Esophagus squamous epithelium (tissue), 5 donors: Measurements from ENCODE around the gene CNNM2. TPM values are rescaled to one million over a fixed set of nuclear protein-coding genes. Genes with fewer than 3 reads are reported as not detected.

Source experiments
- DNase-seq: peaks from one replicate; lab custom pipeline; 2025; lab: John Stamatoyannopoulos, UW
- H3K27ac ChIP-seq, 4 donors: fragments of 200-600 bp; sonication (generic); one replicate each; pipeline ENCODE4 v1.5.1; 2016 to 2019; ENCODE audit warnings: mild to moderate bottlenecking in 1 of 4
- H3K27me3 ChIP-seq, 4 donors: fragments of 200-600 bp; sonication (generic); 1 replicate in 3 of 4; 2 replicates in 1 of 4; pipeline versions ENCODE4 v1.5.1 to v1.6.0; 2017 to 2021; ENCODE audit warnings: antibody characterized with exemption in 1 of 4
- H3K36me3 ChIP-seq, 3 donors: fragments of 200-600 bp; sonication (generic); one replicate each; pipeline ENCODE4 v1.5.1; 2016 to 2019
- H3K4me1 ChIP-seq, 3 donors: fragments of 200-600 bp; sonication (generic); one replicate each; pipeline ENCODE4 v1.5.1; 2017 to 2019
- H3K4me3 ChIP-seq, 4 donors: fragments of 200-600 bp; sonication (generic); 1 replicate in 3 of 4; 2 replicates in 1 of 4; pipeline ENCODE4 v1.5.1; 2016 to 2019; ENCODE audit warnings: mild to moderate bottlenecking in 2 of 4, moderate library complexity in 1 of 4
- H3K9me3 ChIP-seq, 3 donors: fragments of 200-600 bp; sonication (generic); one replicate each; pipeline ENCODE4 v1.5.1; 2016 to 2019
- POLR2A ChIP-seq, 4 donors: fragments of 450-650 bp; IDR thresholded peaks; one replicate each; pipeline ENCODE4 v1.6.1; 2017; ENCODE audit warnings: antibody characterized with exemption in 4 of 4, mild to moderate bottlenecking in 4 of 4, moderate library complexity in 3 of 4
- WGBS, 2 donors: methylation state at CpG; one replicate each; pipeline ENCODE4 v1.1.5; 2018; 5-methylcytosine and 5-hydroxymethylcytosine counted together
- intact Hi-C: fragments of 100-400 bp; cut with DNase I; formaldehyde crosslinking; loops from one replicate; pipeline ENCODE4 v1.15.0; 2022
- total RNA-seq, 4 donors: library from RNA; depleted of rRNA; stranded (reverse); fragments of >200 nt; gene quantifications; one replicate each; pipeline ENCODE4 v1.1.0, GENCODE V29; 2016
- TF ChIP-seq, protein P1 (sequence below), 6 experiments: fragments of 450-650 bp in 4 of 6; fragments of 200-600 bp in 2 of 6; sonication (generic) in 2 of 6; IDR thresholded peaks; one replicate each; pipeline ENCODE4 v1.5.1; 2016 to 2019; ENCODE audit warnings: antibody characterized with exemption in 6 of 6, mild to moderate bottlenecking in 4 of 6, moderate library complexity in 4 of 6
- donor health status: DM: yes; HTN: yes; CAD: no.

CNNM2 gene
- total RNA-seq, 4 donors from 2014 or later, result 2.2 to 3.6 (median 2.6) TPM

DNA sequence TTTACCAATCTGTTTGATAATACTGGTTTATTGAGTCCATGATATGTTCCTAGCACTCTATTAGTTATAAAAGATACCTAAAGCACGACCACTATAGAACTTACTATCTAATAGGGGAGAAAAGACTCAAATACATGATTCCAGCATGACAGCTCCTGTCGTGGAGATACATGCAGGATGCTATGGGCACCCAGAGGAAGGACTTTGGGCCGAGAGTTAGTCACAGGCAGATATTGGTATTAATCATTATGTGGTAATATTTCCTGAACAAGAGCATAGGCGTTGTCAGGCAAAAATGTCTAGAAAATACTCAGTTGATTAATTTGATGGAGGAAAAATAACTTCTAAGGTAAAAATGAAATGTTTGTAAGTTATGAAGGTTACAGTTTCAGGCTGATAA is 31.8 kb downstream of the CNNM2 start:
- intact Hi-C loops, result no loop called here
- 66 to 80% methylated on average over 4 of the region's 4 CpGs for WGBS, 2 donors
- Histone ChIP-seq H3K27me3 (no peaks in the 10 kb centered on the region), H3K36me3 (no peaks in the 10 kb centered on the region), H3K4me1 (no peaks in the 10 kb centered on the region), H3K4me3 (no peak overlapping the region), H3K27ac (no peak overlapping the region), H3K9me3 (no peaks in the 10 kb centered on the region)
- TF ChIP-seq POLR2A (IDR thresholded peaks at IDR 0.05), result no peak
- TF ChIP-seq, protein P1, sequence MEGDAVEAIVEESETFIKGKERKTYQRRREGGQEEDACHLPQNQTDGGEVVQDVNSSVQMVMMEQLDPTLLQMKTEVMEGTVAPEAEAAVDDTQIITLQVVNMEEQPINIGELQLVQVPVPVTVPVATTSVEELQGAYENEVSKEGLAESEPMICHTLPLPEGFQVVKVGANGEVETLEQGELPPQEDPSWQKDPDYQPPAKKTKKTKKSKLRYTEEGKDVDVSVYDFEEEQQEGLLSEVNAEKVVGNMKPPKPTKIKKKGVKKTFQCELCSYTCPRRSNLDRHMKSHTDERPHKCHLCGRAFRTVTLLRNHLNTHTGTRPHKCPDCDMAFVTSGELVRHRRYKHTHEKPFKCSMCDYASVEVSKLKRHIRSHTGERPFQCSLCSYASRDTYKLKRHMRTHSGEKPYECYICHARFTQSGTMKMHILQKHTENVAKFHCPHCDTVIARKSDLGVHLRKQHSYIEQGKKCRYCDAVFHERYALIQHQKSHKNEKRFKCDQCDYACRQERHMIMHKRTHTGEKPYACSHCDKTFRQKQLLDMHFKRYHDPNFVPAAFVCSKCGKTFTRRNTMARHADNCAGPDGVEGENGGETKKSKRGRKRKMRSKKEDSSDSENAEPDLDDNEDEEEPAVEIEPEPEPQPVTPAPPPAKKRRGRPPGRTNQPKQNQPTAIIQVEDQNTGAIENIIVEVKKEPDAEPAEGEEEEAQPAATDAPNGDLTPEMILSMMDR (IDR thresholded peaks at IDR 0.05), result no peak
- no peak for DNase-seq

DNA sequence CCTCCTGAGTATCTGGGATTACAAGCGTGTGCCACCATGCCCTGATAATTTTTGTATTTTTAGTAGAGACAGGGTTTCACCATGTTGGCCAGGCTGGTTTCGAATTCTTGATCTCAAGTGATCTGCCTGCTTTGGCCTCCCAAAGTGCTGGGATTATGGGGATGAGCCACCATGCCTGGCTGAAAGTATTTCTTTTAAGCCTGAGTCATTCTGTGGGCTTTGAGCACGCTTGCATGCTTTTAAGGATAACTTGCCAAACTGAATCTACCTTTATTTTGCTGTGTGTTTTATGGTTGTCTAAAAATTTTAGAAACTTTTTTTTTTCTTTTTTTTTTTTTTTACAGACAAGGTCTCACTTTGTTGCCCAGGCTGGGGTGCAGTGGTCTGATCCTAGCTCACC is 33.2 kb downstream of the CNNM2 start:
- 79 to 90% methylated on average over 3 of the region's 3 CpGs for WGBS, 2 donors
- Histone ChIP-seq H3K4me1 (no peaks in the 10 kb centered on the region), H3K4me3 (no peak overlapping the region), H3K36me3 (no peaks in the 10 kb centered on the region), H3K27me3 (no peaks in the 10 kb centered on the region), H3K9me3 (no peaks in the 10 kb centered on the region), H3K27ac (no peak overlapping the region)
- intact Hi-C loops, result no loop called here
- DNase-seq, result no peak
- no peak for TF ChIP-seq POLR2A (IDR thresholded peaks at IDR 0.05)
- TF ChIP-seq, protein P1 (IDR thresholded peaks at IDR 0.05), result no peak

DNA sequence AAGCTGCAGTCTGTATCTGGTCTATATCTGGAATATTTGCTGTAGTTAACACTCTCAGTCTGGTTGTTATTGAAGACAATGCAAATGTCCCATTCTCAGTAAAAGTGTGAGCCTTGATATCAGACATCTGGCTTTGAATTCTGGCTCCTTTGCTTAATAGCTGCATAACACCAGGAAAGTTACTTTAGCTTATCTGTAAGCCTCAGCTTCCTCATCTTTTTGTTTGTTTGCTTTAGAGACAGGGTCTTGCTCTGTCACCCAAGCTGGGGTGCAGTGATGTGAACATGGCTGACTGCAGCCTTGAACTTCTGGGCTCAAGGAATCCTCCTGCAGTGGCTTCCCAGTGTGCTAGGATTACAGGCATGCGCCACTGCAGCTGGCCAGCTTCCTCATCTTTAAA is 41.3 kb downstream of the CNNM2 start:
- no peak overlapping the region for H3K27ac ChIP-seq
- WGBS, 2 donors, result no CpG with 5 or more reads among the region's 1 CpG
- H3K4me1 ChIP-seq, result no peaks in the 10 kb centered on the region
- H3K4me3 ChIP-seq, result no peak overlapping the region
- H3K36me3 ChIP-seq, result no peaks in the 10 kb centered on the region
- intact Hi-C loops, result no loop called here
- DNase-seq, result no peak
- no peak for TF ChIP-seq POLR2A (IDR thresholded peaks at IDR 0.05)
- TF ChIP-seq, protein P1 (IDR thresholded peaks at IDR 0.05), result no peak
- no peaks in the 10 kb centered on the region for H3K9me3 ChIP-seq
- no peaks in the 10 kb centered on the region for H3K27me3 ChIP-seq

DNA sequence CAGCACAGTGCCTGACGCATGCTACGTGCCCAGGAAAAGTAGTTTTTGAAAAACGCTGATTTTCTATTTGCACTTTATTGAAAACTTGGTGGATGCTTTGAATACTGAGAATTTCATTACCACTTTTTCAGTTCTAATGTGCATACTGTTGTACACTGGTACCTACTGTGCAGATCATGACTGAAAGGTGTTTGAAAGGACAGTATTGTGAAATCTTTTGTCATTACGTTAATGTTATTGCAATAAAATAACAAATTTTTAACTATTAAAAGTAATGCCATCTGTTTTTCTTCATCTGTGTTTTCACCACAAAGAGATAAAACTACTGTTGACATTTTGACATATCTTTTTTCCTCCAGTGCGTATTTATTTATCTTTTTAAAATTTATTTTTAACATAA is 42.1 kb downstream of the CNNM2 start:
- intact Hi-C loops, result no loop called here
- Histone ChIP-seq H3K27me3 (no peaks in the 10 kb centered on the region), H3K36me3 (no peaks in the 10 kb centered on the region), H3K4me3 (no peak overlapping the region), H3K4me1 (peaks cover 0 to 6% (median 0%) of the 10 kb centered on the region in 3 donors), H3K27ac (no peak overlapping the region), H3K9me3 (no peaks in the 10 kb centered on the region)
- no peak for DNase-seq
- WGBS, 2 donors, result 88% methylated on average over 5 of the region's 5 CpGs
- TF ChIP-seq POLR2A (IDR thresholded peaks at IDR 0.05), result no peak
- TF ChIP-seq, protein P1 (IDR thresholded peaks at IDR 0.05), result no peak

DNA sequence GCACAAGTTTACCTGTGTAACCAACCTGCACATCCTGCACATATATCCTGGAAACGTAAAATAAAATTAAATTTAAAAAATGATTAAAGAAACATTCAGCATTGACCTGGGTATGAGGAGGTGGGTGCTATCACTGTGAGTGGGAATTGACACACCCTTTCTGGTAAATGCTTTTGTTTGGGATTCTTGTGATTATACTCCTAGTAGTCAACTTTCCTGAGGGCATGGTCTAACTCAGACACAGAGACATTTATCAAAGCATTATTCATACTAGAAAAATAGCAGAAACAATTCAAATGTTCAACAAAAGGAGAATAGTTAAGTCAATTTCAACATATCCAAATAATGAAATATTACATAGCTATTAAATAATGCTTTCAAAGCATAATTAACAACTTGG is 44.2 kb downstream of the CNNM2 start:
- no peaks in the 10 kb centered on the region for H3K9me3 ChIP-seq
- DNase-seq, result no peak
- intact Hi-C loops, result no loop called here

More for the DNA sequence above, 44.2 kb downstream of the CNNM2 start:
- no peak overlapping the region for H3K27ac ChIP-seq
- TF ChIP-seq, protein P1 (IDR thresholded peaks at IDR 0.05), result no peak
- no peak for TF ChIP-seq POLR2A (IDR thresholded peaks at IDR 0.05)
- peaks cover 0 to 13% (median 0%) of the 10 kb centered on the region in 3 donors for H3K4me1 ChIP-seq
- H3K36me3 ChIP-seq, result no peaks in the 10 kb centered on the region
- no peak overlapping the region for H3K4me3 ChIP-seq
- H3K27me3 ChIP-seq, result no peaks in the 10 kb centered on the region
- WGBS, 2 donors, result 38 to 69% methylated on average over 1 of the region's 1 CpG
